ENCODE measurements around the gene NSG1. TPM values are rescaled to one million over a fixed set of nuclear protein-coding genes. Genes with fewer than 3 reads are reported as not detected.

NSG1 gene
- total RNA-seq, 4 donors from 2014 or later = 0.44 to 6.5 (median 3.6) TPM

GRCh38 chr4:4443821-4444220 is 56.9 kb downstream of the NSG1 start:
- DNase-seq (ENCODE audit: low spot score in 2 of 2) = no peak
- H3K4me3 ChIP-seq = no peak overlapping the region
- H3K4me1 ChIP-seq = peaks cover 0 to 6% (median 0%) of the 10 kb centered on the region in 4 donors
- H3K27me3 ChIP-seq = no peaks in the 10 kb centered on the region
- peaks cover 0 to 8% (median 0%) of the 10 kb centered on the region in 3 donors for H3K36me3 ChIP-seq
- no peaks in the 10 kb centered on the region for H3K9me3 ChIP-seq
- H3K27ac ChIP-seq = no peak overlapping the region
- TF ChIP-seq POLR2A (IDR thresholded peaks at IDR 0.05) (no peak), EP300 (IDR thresholded peaks at IDR 0.05) (no peak), CTCF (IDR thresholded peaks at IDR 0.05) (no peak)
- 54 to 70% methylated on average over 2 of the region's 2 CpGs for WGBS, 2 donors

- Histone ChIP-seq H3K4me3 (no peak overlapping the region), H3K9me3 (no peaks in the 10 kb centered on the region), H3K4me1 (peaks cover 0 to 6% (median 0%) of the 10 kb centered on the region in 4 donors), H3K27ac (no peak overlapping the region), H3K27me3 (no peaks in the 10 kb centered on the region), H3K36me3 (peaks cover 0 to 12% (median 0%) of the 10 kb centered on the region in 3 donors)
- TF ChIP-seq CTCF (IDR thresholded peaks at IDR 0.05) = no peak
- TF ChIP-seq EP300 (IDR thresholded peaks at IDR 0.05) = no peak
- TF ChIP-seq POLR2A (IDR thresholded peaks at IDR 0.05) = no peak
- DNase-seq (ENCODE audit: low spot score in 2 of 2) = no peak
Measured at GRCh38 chr4:4446434-4446833, 59.5 kb downstream of the NSG1 start.

GRCh38 chr4:4455210-4455865 is 68.4 kb downstream of the NSG1 start:
- H3K4me3 ChIP-seq = no peak overlapping the region
- peaks cover 0 to 93% (median 15%) of the 10 kb centered on the region in 3 donors for H3K36me3 ChIP-seq
- H3K27ac ChIP-seq = no peak overlapping the region
- 90 to 91% methylated on average over 5 of the region's 5 CpGs for WGBS, 2 donors
- TF ChIP-seq CTCF (IDR thresholded peaks at IDR 0.05) (no peak), POLR2A (IDR thresholded peaks at IDR 0.05) (no peak), EP300 (IDR thresholded peaks at IDR 0.05) (no peak)
- no peaks in the 10 kb centered on the region for H3K27me3 ChIP-seq
- peaks cover 0 to 11% (median 0%) of the 10 kb centered on the region in 4 donors for H3K9me3 ChIP-seq
- H3K4me1 ChIP-seq = no peaks in the 10 kb centered on the region
- no peak for DNase-seq (ENCODE audit: low spot score in 2 of 2)

- WGBS, 2 donors = 89 to 95% methylated on average over 7 of the region's 7 CpGs
- H3K4me1 ChIP-seq = no peaks in the 10 kb centered on the region
- peaks cover 0 to 11% (median 0%) of the 10 kb centered on the region in 4 donors for H3K9me3 ChIP-seq
- peaks cover 0 to 93% (median 15%) of the 10 kb centered on the region in 3 donors for H3K36me3 ChIP-seq
- no peaks in the 10 kb centered on the region for H3K27me3 ChIP-seq
- DNase-seq (ENCODE audit: low spot score in 2 of 2) = no peak
- no peak overlapping the region for H3K4me3 ChIP-seq
- TF ChIP-seq CTCF (IDR thresholded peaks at IDR 0.05) (no peak), POLR2A (IDR thresholded peaks at IDR 0.05) (no peak), EP300 (IDR thresholded peaks at IDR 0.05) (no peak)
- no peak overlapping the region for H3K27ac ChIP-seq
Measured at GRCh38 chr4:4456351-4456750, 69.4 kb downstream of the NSG1 start.

GRCh38 chr4:4456816-4457578 is 70.1 kb downstream of the NSG1 start:
- H3K27me3 ChIP-seq = no peaks in the 10 kb centered on the region
- H3K4me3 ChIP-seq = no peak overlapping the region
- 92 to 94% methylated on average over 8 of the region's 8 CpGs for WGBS, 2 donors
- H3K9me3 ChIP-seq = peaks cover 0 to 11% (median 0%) of the 10 kb centered on the region in 4 donors
- H3K27ac ChIP-seq = no peak overlapping the region
- DNase-seq (ENCODE audit: low spot score in 2 of 2) = no peak
- H3K4me1 ChIP-seq = no peaks in the 10 kb centered on the region
- no peak for TF ChIP-seq CTCF (IDR thresholded peaks at IDR 0.05)
- no peak for TF ChIP-seq POLR2A (IDR thresholded peaks at IDR 0.05)
- TF ChIP-seq EP300 (IDR thresholded peaks at IDR 0.05) = no peak
- H3K36me3 ChIP-seq = peaks cover 0 to 91% (median 15%) of the 10 kb centered on the region in 3 donors
